ENCODE data around the gene KLHL29. TPM values are rescaled to one million over a fixed set of nuclear protein-coding genes. Genes with fewer than 3 reads are reported as not detected.

The KLHL29 gene
- total and polyA plus RNA-seq, 2 of the 13 experiments (the other 11 are each of a cell fraction or from before 2014, with no cell fraction given): 0.01 TPM; not detected in 1

- in situ Hi-C loops (cut with HindIII; ENCODE audit: extremely low pct_ligation_motif_present, low pct_unique_long_range_greater_than_20kb): no loop called here
- Histone ChIP-seq H3K4me1 (ENCODE audit: insufficient read depth, low read length) (no peaks in the 10 kb centered on the region), H3K79me2 (ENCODE audit: insufficient read depth, low read length) (no peaks in the 10 kb centered on the region), H3K4me2 (ENCODE audit: low read depth, low read length) (no peak overlapping the region), H3K27me3 (ENCODE audit: control insufficient read depth in 1 of 2, insufficient read depth in 2 of 2, low read length in 2 of 2) (no peaks in the 10 kb centered on the region; a peak in 1 of 5 replicates), H3K36me3 (replicated peaks in 1 of 2; ENCODE audit: control insufficient read depth in 1 of 2, insufficient read depth in 2 of 2, low read length in 2 of 2) (no peaks in the 10 kb centered on the region), H3K4me3 (replicated peaks in 1 of 3; ENCODE audit: insufficient read depth in 1 of 3, low read depth in 2 of 3, low read length in 3 of 3) (no peak overlapping the region), H2AFZ (ENCODE audit: low read length) (no peak overlapping the region), H3K9ac (ENCODE audit: insufficient read depth, low read depth, low read length) (no peak overlapping the region), H4K20me1 (ENCODE audit: insufficient read depth, low read length) (no peaks in the 10 kb centered on the region), H3K9me3 (ENCODE audit: low read length) (no peaks in the 10 kb centered on the region), H3K27ac (ENCODE audit: extremely low read length, insufficient read depth, low read length) (no peak overlapping the region)
- no TSS peak for BruUV-seq (replicated peaks)
- no peak for TF ChIP-seq ZNF503 (CRISPR knock-in tag; IDR thresholded peaks at IDR 0.05)
- no peak for FAIRE-seq
- 26% methylated on average over 5 of the region's 5 CpGs for WGBS (ENCODE audit: low lambda C conversion rate)
- ChIA-PET CTCF (ENCODE audit: low intra/inter-chr PET ratio, low total read pairs) (no interaction called here), POLR2A (no interaction called here)
- intact Hi-C loops (cut with micrococcal nuclease; ENCODE audit: unreplicated experiment): no loop called here
- no peak for ATAC-seq
- no peak for DNase-seq (ENCODE audit: low spot score)
Observed at GRCh38 chr2:23486684-23487075, 101.7 kb downstream of the KLHL29 start.

GRCh38 chr2:23487735-23488492 lies 102.9 kb downstream of the KLHL29 start:
- Histone ChIP-seq H3K79me2 (ENCODE audit: insufficient read depth, low read length) (no peaks in the 10 kb centered on the region), H3K9me3 (ENCODE audit: low read length) (no peaks in the 10 kb centered on the region), H4K20me1 (ENCODE audit: insufficient read depth, low read length) (no peaks in the 10 kb centered on the region), H3K4me3 (replicated peaks in 1 of 3; ENCODE audit: insufficient read depth in 1 of 3, low read depth in 2 of 3, low read length in 3 of 3) (no peak overlapping the region), H3K36me3 (replicated peaks in 1 of 2; ENCODE audit: control insufficient read depth in 1 of 2, insufficient read depth in 2 of 2, low read length in 2 of 2) (no peaks in the 10 kb centered on the region), H2AFZ (ENCODE audit: low read length) (no peak overlapping the region), H3K27ac (ENCODE audit: extremely low read length, insufficient read depth, low read length) (no peak overlapping the region), H3K4me2 (ENCODE audit: low read depth, low read length) (no peak overlapping the region), H3K27me3 (ENCODE audit: control insufficient read depth in 1 of 2, insufficient read depth in 2 of 2, low read length in 2 of 2) (peaks cover 0 to under 1% of the 10 kb centered on the region in 2 experiments; a peak in 2 of 5 replicates), H3K9ac (ENCODE audit: insufficient read depth, low read depth, low read length) (no peak overlapping the region), H3K4me1 (ENCODE audit: insufficient read depth, low read length) (no peaks in the 10 kb centered on the region)
- FAIRE-seq: no peak
- DNase-seq (ENCODE audit: low spot score): no peak
- in situ Hi-C loops (cut with HindIII; ENCODE audit: extremely low pct_ligation_motif_present, low pct_unique_long_range_greater_than_20kb) (no loop called here), intact Hi-C loops (cut with micrococcal nuclease; ENCODE audit: unreplicated experiment) (no loop called here)
- no peak for ATAC-seq
- WGBS (ENCODE audit: low lambda C conversion rate): 35% methylated on average over 13 of the region's 14 CpGs
- POLR2A ChIA-PET: no interaction called here
- no TSS peak for BruUV-seq (replicated peaks)
- CTCF ChIA-PET (ENCODE audit: low intra/inter-chr PET ratio, low total read pairs): no interaction called here
- TF ChIP-seq PAX8 (CRISPR knock-in tag; IDR thresholded peaks at IDR 0.05; ENCODE audit: borderline replicate concordance) (no peak), ELF4 (CRISPR knock-in tag; IDR thresholded peaks at IDR 0.05; ENCODE audit: borderline replicate concordance) (no peak)

All from HepG2 (cell line).